ENCODE measurements around the gene WWOX.

Gene WWOX

DNA sequence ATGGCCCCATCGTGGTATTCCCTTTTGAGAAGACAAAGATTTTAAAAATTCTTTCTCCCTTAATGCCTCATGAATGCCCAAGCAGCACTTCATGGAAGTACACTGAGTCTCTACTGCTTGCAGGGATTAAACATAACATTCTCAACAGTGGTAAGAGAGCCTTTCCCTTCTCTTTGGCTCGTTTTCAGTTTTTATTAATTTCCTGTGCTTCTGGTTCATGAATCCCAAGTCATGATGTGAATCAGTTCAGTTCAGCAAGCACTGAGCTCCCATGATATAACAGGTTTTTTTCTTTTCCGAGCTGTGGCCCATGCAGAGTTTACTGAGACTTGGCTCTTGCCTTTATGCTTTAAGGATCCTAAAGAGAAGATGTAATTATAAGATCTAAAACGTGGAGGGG, 175.3 kb downstream of the WWOX start:
- DNase-seq (ENCODE audit: low spot score), result no peak

DNA sequence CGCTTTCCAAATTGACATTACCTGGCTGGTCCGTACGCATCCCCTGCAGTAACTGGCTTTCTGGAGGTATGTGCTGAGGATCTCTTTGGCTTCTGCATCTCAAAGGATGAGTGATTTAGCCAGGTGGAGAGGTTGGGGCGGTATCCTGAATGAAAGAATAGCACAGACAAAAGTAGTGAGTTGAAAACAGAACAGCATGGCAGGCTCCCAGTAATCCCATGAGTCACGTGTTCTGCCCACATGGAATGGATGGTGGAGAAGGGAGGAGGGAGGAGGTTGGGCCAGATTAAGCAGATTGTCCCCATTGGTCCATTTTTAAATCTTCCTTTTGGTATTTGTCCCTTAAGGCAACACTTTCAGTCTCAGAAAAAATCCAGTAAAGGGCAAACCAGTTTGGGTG, 176.0 kb downstream of the WWOX start:
- DNase-seq (ENCODE audit: low spot score), result no peak

DNA sequence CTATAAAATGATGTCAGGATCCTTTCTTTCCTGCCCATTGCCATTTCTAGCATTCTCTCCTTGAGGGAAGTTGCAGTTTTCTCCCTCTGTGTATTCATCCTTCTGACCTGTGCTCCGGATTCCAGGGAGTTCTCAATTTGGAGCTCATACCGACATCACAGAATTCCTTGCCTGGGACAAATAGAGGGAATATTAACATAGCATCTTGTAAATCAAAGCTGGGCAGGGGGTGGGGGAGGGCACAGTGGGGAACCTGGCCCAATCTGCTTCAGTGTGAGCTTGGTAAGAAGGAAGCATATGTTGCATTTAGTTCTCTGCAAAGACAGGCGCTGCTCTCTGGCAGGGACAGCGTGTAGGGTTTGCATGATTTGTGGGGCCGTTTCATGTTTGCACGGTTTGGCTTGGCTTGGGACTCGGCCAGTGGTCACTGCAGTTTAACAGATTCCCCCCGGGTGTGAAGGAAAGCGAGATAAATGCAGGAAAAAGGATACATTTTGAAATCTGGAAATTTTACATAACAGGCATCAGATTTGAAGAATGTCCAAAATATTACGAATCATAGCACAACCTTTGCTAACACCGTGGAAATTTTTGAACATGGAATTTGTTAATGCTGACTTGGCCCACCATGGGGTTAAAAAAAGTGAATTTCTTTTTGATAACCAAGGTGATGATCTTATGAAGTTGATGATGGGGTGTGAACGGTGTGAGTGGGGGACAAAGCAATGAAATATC, 178.0 kb downstream of the WWOX start:
- DNase-seq (ENCODE audit: low spot score), result no peak

DNA sequence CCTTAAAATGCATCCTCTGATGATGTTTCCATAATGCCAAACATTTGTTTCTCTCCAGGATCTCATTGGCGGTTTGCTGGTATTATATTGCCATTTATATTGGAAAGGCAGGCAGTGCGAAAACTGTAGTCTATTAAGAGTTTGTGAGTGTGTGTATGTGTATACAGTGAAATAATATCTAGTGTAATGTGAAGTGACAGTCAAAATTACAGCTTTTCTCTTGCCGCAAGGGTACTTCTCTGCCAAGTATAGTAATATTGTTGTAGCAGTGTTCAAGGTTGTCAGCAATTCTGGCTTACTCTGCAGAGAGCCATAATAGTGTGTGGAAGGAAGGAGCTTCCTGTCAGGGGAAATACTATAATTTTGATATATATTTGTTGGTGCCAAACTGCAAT, 178.6 kb downstream of the WWOX start:
- no peak for DNase-seq (ENCODE audit: low spot score)

DNA sequence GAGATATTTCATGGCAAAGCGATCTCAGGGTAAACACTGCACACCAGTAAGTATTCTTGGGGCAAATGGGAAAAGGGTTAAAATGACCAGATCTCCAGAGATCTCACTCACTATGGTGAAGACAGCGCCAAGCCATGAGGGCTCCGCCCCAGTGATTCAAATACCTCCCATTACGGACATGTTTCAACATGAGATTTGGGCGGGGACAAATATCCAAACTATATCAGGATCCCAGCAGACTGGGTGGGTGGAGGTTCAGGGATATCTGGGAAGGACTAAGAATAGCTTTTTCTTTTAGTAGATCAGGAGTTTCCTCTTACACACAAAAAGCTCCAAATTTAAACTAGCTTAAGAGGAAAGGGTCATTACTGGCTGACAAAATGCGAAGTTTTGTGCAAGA, 181.7 kb downstream of the WWOX start:
- DNase-seq (ENCODE audit: low spot score), result no peak

DNA sequence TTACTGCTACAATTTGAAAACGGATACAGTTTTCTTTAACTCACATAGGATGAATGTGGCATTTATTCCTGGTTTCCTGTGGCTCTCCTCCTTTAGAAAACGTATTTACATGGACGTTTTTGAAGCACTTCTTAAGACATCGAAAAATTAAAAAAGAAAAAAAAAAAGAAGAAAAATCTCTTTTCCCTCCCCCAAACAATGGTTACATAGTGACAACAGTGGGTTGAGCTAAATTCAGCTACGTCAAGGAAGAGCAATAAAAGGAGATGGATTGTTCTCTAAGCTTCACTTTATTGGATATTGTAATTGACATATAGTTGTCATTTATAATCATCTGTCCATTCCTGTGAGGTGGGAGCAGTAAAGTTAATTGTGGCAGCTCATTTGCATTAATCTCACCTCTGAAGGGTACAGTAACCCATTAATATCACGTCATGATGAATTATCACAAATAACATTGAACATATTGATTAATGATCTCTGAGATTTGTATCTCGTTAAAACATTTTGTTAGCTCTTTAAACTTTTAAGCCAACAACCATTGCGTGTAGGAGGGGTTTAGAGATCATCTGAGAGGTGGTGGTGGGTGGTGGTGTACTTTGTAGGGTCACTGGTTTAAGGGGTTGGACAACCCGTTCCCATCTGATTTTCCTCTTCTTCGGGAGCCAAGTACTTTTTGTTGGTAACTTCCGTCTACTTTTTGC, 184.2 kb downstream of the WWOX start:
- DNase-seq (ENCODE audit: low spot score), result no peak

DNA sequence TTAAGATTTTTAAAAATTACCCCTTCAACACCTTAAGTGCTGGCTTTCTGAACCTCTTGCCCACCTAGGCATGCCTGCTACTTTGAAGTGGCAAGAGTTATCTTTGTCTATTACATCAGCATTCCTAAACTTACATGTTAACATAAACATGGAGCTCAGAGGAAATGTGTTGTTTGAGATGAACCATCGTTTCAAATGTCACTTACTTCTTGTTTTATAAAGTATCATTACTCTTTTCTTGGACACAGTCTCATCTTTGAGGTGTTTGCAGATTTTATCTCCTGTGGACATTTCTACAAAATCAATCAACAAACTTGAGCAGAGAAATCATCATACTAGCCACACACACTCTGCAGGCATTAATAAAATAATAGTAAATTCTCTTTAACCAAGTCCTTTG, 184.9 kb downstream of the WWOX start:
- DNase-seq (ENCODE audit: low spot score), result no peak

DNA sequence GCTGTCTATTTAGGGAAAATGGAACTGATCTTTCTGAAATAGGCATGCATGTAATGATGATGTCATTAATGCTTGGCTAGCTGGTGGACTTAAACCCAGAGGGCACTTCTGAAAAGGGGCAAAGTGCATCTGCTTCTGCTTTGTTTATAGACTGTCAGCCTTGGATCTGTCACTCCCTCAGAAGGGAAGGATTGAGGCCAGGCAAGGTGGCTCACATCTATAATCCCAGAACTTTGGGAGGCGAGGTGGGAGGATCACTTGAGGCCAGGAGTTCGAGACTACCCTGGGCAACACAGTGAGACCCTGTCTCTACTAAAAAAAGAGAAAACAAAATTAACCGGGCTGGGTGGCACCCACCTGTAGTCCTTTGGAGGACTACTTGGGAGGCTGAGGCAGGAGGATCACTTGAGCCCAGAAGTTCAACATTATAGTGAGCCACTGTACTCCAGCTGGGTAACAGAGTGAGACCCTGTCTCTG, 185.5 kb downstream of the WWOX start:
- DNase-seq (ENCODE audit: low spot score), result no peak

DNA sequence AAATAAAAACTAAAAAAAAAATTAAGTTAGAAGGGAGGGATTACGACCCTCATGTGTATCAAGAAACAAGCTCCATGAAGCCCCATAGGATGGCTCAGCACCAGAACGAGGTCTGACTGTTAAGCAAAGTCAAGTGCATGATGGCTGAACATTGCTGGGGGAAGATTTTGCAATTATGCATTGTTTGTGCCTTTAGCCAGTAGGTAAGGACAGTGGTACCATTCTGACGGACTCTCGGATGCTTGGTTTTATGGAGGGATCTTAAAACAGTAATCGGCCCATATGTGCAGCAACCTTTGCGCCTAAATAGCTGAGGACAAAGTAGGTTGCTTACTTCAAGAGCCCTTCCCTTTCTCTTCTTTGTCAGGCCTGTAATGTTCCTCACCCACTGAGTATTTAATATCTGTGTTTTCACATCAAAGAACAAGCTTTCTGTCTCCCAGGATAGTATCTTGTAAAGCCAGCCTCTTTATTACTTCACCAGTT, 186.0 kb downstream of the WWOX start:
- DNase-seq (ENCODE audit: low spot score), result no peak

DNA sequence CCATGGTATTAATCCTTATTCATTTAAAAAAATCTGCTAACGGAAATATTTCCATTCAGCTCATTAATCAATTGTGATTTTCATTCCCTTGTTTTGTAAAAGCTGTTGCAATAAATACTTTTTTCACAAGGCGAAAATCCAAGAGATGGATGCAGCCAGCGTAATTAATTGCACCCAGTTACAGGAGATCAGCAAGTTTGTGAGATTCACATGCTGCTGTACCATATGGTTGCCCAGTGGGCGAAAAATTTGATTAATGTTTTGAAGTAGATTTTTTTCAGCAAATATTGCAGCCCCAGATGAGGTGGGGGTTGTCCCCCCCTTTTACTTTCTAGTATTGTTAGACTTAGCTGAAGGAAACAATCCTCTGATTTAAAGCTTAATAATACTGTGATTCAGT, 186.6 kb downstream of the WWOX start:
- no peak for DNase-seq (ENCODE audit: low spot score)

DNA sequence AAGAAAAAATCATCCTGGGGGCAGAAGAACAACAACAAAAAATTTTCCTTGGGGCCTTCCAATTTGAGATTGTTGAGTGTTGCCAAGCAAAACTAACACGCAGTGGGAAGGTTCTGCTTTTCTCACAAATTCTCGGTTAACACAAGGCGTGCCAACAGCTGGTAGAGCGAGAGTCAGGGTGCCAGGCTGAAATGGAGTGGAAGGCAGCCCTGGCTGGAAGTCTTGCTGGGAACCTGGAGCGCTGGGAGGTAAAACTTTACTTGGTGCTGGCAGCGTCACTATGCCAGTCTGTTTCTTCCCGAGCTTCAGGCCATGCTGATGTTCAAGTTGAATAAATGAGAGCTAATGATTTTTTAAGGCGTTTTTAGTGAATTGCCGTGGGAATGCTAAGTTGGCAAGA, 189.4 kb downstream of the WWOX start:
- DNase-seq (ENCODE audit: low spot score), result peak; percentile 6

DNA sequence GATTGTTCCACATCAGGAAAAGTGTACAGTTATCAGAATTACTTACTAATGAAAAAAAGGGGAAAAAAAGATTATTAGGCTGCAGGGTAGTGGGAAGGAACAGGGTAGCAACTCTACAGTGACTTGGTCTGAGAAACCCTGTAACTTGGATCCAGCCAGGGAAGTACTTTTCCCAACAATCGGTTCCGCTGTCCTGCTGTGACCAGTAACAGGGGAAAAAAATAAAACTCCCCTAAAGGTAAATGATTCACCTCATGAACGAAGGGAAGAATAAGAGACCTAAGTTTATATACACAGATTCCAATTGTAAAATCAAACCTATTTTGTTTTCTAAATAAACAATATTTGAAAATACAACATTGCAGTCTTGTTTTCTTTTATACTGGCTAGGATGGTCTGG, 189.9 kb downstream of the WWOX start:
- DNase-seq (ENCODE audit: low spot score), result peak; percentile 39

DNA sequence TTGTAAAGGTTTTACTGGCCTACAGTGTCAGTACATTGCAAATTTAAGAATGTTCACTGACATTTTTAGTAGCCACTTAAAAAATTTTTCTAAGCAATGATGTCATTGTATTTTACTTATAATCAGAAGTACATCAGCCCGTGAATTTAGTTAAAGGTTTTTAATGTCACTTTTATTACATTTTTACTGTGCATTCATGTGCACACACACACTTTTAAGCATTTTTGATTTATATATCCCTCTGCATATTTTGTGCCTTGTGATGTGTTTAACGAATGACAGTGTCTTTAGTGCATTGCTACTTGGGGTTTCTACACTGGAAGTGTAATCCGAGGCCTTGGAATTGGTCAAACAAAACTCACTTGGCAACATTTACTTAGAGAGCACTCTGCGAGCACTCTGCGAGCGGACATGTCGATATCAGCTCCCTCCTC, 190.4 kb downstream of the WWOX start:
- peak; percentile 9 for DNase-seq (ENCODE audit: low spot score)

DNA sequence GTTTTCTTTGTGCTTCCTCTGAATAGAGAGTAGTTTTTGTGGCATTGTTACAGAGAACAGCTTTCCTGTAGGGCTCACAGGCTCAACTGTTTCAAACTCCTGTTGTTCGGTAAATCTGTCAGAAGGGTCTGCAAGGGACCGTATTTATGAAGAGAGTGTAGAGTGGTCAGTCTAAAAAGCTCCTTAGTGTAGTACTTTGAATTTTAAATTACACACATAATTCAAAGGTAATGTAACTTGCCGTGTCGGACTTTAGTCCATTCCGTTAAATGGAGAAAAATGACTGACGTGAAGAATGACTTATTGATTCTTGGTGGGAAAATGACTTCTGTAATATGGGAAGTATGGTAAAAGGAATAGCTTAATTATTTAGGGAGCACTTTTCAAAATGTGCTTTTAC, 190.9 kb downstream of the WWOX start:
- no peak for DNase-seq (ENCODE audit: low spot score)

DNA sequence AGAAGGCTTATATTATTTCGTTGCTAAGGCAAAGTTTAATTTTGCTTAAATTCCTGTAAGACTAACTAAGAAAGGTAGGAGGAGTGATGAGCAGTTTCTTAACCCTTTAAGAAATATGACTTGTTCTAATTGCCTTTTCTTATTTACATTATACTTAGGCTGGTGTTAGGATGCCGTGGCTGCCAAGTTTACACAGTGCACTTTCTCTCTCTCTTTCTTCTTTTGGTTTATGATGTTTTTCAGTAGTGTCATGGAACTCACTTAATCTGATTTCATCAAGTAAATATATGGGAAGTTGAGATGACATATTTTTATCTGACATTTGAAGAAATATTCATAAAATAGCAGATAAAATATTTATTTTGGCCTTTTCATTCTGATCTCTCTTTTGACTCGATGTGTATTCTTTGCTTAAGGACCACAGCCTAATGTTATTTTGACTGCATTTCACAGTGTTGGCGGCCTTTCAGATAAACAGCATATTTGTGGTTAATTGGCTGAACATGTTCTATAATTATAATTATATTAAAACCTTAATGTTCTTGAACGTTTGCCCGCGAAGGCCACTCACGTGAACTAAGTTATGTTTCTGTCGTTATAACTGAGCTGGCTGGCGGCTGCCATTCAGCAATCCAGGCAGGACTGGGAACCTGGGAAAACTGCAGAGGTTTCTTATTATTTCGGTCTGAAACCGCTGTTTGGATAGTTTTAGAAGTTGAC, 191.6 kb downstream of the WWOX start:
- DNase-seq (ENCODE audit: low spot score), result no peak

DNA sequence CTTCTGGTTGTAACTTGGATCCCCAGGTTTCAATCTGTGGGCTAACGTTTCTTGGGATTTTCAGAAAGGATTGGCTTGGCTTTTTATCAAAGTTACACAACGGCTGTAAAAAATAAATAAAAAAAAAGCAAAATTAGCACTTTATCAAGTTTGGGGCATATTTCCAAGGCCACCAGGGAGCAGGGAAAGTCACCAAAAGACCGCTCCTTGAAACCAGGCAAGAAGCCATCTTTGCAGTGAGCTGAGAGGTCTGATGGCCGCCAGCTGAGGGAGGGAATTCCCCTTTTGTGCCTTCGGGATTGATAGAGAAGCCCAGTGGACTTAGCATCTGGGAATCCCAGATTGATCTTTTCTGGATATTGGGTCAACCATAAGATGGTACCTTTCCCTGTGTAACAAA, 192.2 kb downstream of the WWOX start:
- no peak for DNase-seq (ENCODE audit: low spot score)

DNA sequence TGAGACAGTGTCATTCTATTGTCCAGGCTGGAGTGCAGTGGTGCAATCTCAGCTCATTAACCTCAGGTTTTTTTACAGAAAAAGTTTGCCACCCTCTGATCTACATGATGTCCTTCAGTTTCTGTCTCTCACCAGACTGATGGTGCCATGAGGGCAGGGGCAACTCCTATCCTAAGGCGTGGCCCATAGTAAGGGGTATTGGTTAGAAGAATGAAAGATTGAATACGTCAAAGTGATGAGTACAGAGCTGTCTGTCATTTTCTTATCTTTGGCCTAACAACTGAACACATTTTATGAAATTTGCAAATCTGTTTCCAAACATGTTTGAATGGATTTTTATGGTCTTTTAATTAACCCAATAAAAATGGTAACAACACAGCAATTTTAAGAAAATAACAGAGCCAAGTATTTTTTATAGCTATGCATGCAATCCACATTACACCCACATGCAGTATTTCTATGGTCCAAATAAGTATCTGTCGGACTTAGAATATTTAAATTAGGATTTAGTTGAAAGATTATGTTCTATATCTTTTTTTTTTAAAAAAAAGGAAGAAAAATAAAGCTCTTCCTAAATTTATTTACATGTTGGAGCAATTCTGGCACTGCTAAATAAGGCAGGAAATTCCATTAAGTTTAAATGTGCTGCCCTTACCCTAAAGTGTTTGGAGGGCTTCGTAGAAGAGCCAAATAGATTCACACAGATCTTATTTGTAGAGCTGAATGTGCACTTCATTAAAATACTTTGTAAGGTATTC, 192.8 kb downstream of the WWOX start:
- no peak for DNase-seq (ENCODE audit: low spot score)

DNA sequence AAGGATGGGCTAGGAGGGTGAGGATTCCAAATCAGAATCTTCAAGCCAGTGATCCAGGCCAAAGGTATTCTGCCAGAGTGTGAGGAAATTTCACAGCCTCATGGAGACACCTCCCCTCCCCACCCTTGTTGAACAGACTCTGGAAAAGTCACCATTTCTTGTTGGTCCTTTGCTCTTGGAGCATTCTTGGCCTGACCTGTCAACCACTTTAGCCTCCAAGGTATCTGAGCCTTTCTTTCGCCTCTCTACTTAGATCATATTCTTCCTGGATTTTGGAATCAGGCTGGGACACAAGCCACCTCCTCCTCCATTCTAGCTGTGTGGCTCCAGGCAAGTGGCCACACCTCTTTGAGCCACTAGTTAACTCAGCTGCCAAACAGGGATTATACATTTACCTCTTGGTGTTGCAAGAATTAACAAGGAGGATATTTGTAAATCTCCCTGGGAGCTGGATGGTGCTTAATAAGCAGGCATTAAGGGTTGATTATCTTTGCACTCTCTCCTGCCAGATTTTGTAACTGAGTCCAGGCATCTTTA, 193.5 kb downstream of the WWOX start:
- peak; percentile 75 for DNase-seq (ENCODE audit: low spot score)

DNA sequence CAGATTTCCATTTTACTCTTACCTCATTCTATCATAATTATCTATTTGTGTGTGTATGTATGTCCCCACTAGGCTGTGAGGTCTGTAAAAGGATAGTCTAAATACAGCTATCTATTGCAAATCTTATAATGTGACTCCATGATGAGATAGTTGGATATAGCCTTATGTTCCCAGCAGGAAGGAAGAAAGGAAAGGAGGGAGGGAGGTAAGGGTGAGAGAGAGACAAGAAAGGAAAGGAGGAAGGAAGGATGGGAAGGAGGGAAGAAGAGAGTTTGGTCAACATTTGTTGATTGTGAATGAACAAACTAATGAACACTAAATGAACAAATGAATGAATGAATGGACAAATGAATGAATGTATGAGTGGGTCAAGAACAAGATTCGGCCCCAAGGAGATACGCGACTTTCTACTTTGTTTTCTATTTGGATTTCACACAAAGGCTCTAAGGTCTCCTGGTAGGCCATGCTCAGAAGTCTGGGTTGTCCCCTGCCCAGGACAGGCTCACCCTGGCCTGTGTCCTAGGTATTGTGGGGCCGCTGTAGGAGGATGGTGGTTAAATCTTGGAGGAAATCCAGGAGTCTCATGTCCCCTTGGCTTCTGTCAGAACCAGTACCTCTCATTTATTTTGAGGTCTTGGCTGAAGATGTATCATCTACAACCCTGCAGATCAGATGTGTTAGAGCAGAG, 195.2 kb downstream of the WWOX start:
- DNase-seq (ENCODE audit: low spot score), result no peak

DNA sequence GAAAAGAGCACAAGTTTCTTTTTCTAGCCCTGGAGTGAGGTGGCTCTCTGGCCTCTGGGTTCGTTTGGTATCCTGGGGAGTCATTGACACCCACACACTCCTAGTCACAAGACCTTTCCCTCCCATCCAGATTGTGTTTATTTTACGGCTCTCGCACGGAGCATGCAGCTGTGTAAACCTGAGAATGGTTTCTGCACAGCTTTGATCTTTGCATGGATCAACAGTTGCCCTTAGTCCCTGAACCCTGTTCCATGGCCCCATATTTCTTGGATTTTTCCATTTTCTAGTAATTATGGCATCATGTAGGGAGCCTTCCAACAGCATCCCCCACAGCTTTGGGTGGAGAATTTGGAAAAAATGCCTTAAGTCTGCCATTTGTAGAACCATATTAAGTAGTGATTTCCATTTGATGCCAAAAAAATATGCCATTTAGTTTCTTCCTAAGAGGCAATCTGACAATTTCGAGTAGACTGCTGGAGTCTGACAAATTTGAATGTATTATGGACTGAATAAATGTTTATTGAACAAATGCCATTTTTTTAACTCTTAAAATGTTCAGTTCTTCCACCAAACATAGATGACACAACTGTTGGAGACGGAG, 197.7 kb downstream of the WWOX start:
- DNase-seq (ENCODE audit: low spot score), result no peak

DNA sequence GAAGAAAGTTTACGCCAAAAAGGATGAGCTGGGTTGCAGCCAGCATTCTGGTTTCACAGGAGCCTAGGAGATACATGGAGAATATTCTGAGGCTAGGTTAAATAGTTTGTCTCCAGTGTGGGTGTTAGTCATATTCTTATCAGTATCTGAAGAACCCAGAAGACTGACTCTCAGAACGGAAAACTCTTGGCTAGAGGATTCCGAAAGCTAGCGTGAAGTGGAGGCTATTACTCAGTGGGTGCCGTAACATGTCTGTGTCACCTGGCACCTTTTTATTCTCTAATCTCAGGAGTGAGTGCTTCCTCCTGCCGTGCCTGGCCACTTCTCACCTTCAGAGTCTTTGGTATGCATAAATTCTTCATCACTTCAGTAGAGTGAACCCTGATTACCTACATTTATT, 199.5 kb downstream of the WWOX start:
- DNase-seq (ENCODE audit: low spot score), result peak; percentile 6

All from kidney tubule cell (primary cell).